22Rv1 (cell line): ENCODE results near the gene IGHMBP2.

Experiments used
- CTCF ChIP-seq: fragments of 450-650 bp; IDR thresholded peaks from 2 replicates; pipeline ENCODE4 v1.5.1; 2017; ENCODE audit warnings: mild to moderate bottlenecking
- ZFX ChIP-seq: fragments of 450-650 bp; IDR thresholded peaks from 2 replicates; pipeline ENCODE4 v1.6.1; 2017; ENCODE audit warnings: antibody characterized with exemption, borderline replicate concordance

DNA sequence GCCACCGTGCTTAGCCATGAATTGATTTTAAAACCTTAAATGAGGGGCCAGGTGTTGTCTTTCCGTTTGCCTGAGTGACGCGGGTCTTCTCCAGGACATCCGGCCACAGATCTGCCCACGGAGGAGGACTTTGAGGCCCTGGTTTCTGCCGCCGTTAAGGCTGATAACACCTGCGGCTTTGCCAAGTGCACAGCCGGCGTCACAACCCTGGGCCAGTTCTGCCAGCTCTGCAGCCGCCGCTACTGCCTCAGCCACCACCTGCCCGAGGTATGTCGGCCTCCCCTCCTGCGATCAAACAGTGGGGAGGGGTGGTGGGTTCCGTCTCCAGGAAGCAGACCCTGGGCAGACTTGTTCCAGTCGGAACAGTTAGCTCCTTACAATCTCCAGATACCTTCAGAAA is 34.4 kb downstream of the IGHMBP2 start:
- no peak for TF ChIP-seq CTCF
- no peak for TF ChIP-seq ZFX
